DND-41 (cell line): Measurements from ENCODE around the gene PRF1.

Source experiments
- CTCF ChIP-seq: IDR thresholded peaks from 2 replicates; pipeline ENCODE4 v1.5.1; 2012; ENCODE audit warnings: borderline replicate concordance, low read length, moderate library complexity, mild to moderate bottlenecking; ENCODE audit not compliant: poor library complexity, severe bottlenecking; ENCODE audit errors: extremely low read depth
- EZH2 ChIP-seq: IDR thresholded peaks from 3 replicates; pipeline ENCODE4 v1.6.1; 2012; ENCODE audit warnings: borderline replicate concordance, low read depth, mild to moderate bottlenecking, moderate library complexity, low read length, inconsistent platforms; ENCODE audit not compliant: severe bottlenecking

- TF ChIP-seq CTCF (no peak), EZH2 (no peak)
Measured at GRCh38 chr10:70557876-70558275, 44.7 kb downstream of the PRF1 start.
